ENCODE results near the gene SF3B4.

GRCh38 chr1:149933208-149933607 is 5.6 kb upstream of the SF3B4 start:
- TF ChIP-seq TAF1 (IDR thresholded peaks at IDR 0.05; ENCODE audit: borderline replicate concordance, insufficient read depth, low read length) (no peak), POLR2AphosphoS5 (IDR thresholded peaks at IDR 0.05; ENCODE audit: low read depth, low read length) (no peak)
